ENCODE measurements around the gene LURAP1L.

LURAP1L gene

DNA sequence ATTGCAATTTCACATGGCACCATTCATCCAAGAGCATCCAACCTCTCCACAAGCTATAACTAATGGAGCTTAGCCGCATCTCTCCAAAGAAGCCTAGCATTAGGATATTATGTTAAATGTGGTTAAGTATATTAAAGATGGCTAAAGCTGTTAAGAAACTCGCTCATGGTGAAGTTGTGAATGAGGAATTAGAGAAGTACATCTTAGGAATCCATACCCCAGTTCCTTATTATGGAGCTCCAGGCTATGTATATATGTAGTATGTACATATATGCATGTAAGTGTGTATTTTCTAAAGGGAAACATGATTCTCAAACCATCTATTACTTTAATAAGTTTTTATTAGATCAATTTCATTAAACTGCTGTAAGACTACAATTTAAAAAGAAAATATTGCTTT, 26.4 kb downstream of the LURAP1L start (continued):
- TF ChIP-seq, protein P1, sequence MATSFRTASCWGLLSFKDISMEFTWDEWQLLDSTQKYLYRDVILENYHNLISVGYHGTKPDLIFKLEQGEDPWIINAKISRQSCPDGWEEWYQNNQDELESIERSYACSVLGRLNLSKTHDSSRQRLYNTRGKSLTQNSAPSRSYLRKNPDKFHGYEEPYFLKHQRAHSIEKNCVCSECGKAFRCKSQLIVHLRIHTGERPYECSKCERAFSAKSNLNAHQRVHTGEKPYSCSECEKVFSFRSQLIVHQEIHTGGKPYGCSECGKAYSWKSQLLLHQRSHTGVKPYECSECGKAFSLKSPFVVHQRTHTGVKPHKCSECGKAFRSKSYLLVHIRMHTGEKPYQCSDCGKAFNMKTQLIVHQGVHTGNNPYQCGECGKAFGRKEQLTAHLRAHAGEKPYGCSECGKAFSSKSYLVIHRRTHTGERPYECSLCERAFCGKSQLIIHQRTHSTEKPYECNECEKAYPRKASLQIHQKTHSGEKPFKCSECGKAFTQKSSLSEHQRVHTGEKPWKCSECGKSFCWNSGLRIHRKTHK (tag by site-specific recombination; IDR thresholded peaks at IDR 0.05), result no peak
- TF ChIP-seq SP3 (tag by site-specific recombination; IDR thresholded peaks at IDR 0.05), result no peak
- no peak for TF ChIP-seq ZNF146 (tag by site-specific recombination; IDR thresholded peaks at IDR 0.05)
- TF ChIP-seq, protein P2, sequence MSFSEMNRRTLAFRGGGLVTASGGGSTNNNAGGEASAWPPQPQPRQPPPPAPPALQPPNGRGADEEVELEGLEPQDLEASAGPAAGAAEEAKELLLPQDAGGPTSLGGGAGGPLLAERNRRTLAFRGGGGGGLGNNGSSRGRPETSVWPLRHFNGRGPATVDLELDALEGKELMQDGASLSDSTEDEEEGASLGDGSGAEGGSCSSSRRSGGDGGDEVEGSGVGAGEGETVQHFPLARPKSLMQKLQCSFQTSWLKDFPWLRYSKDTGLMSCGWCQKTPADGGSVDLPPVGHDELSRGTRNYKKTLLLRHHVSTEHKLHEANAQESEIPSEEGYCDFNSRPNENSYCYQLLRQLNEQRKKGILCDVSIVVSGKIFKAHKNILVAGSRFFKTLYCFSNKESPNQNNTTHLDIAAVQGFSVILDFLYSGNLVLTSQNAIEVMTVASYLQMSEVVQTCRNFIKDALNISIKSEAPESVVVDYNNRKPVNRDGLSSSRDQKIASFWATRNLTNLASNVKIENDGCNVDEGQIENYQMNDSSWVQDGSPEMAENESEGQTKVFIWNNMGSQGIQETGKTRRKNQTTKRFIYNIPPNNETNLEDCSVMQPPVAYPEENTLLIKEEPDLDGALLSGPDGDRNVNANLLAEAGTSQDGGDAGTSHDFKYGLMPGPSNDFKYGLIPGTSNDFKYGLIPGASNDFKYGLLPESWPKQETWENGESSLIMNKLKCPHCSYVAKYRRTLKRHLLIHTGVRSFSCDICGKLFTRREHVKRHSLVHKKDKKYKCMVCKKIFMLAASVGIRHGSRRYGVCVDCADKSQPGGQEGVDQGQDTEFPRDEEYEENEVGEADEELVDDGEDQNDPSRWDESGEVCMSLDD (tag by site-specific recombination; IDR thresholded peaks at IDR 0.05), result no peak
- TF ChIP-seq, protein P3, sequence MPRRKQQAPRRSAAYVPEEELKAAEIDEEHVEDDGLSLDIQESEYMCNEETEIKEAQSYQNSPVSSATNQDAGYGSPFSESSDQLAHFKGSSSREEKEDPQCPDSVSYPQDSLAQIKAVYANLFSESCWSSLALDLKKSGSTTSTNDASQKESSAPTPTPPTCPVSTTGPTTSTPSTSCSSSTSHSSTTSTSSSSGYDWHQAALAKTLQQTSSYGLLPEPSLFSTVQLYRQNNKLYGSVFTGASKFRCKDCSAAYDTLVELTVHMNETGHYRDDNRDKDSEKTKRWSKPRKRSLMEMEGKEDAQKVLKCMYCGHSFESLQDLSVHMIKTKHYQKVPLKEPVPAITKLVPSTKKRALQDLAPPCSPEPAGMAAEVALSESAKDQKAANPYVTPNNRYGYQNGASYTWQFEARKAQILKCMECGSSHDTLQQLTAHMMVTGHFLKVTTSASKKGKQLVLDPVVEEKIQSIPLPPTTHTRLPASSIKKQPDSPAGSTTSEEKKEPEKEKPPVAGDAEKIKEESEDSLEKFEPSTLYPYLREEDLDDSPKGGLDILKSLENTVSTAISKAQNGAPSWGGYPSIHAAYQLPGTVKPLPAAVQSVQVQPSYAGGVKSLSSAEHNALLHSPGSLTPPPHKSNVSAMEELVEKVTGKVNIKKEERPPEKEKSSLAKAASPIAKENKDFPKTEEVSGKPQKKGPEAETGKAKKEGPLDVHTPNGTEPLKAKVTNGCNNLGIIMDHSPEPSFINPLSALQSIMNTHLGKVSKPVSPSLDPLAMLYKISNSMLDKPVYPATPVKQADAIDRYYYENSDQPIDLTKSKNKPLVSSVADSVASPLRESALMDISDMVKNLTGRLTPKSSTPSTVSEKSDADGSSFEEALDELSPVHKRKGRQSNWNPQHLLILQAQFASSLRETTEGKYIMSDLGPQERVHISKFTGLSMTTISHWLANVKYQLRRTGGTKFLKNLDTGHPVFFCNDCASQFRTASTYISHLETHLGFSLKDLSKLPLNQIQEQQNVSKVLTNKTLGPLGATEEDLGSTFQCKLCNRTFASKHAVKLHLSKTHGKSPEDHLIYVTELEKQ (tag by site-specific recombination; IDR thresholded peaks at IDR 0.05; ENCODE audit: borderline replicate concordance), result no peak
- no peak for TF ChIP-seq ZNF23 (tag by site-specific recombination; IDR thresholded peaks at IDR 0.05; ENCODE audit: borderline replicate concordance)
- TF ChIP-seq ZNF404 (tag by site-specific recombination; IDR thresholded peaks at IDR 0.05), result no peak

DNA sequence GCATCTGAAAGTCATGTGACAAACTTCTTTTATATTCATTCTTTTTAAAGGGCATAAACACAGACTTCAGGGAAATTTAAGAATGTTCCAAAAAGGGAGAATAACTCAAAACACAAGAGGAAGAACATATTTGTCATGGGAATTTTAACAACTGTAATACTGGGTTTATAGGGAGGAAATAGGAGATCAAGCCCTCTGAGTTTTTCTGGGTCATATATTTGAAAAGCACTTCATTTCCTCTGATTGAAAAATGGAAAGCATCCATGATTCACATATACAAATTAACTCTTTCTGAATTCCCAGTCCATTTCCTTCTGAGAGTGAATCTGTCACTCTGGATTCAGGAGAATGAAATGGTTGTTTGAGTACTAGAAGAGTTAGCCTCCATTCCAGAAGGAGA, 26.8 kb downstream of the LURAP1L start:
- ChIA-PET CTCF (interaction anchor here (0.6 to 1.9 kb wide), 2 partner anchors 25 to 82 kb away, joined by 7 to 8 read pairs; no protein-coding TSS in a partner anchor), POLR2A (no interaction called here)
- no peak for TF ChIP-seq ZNF426 (tag by site-specific recombination; IDR thresholded peaks at IDR 0.05)
- no peak for TF ChIP-seq ZNF624 (tag by site-specific recombination; IDR thresholded peaks at IDR 0.05)
- TF ChIP-seq, protein P4, sequence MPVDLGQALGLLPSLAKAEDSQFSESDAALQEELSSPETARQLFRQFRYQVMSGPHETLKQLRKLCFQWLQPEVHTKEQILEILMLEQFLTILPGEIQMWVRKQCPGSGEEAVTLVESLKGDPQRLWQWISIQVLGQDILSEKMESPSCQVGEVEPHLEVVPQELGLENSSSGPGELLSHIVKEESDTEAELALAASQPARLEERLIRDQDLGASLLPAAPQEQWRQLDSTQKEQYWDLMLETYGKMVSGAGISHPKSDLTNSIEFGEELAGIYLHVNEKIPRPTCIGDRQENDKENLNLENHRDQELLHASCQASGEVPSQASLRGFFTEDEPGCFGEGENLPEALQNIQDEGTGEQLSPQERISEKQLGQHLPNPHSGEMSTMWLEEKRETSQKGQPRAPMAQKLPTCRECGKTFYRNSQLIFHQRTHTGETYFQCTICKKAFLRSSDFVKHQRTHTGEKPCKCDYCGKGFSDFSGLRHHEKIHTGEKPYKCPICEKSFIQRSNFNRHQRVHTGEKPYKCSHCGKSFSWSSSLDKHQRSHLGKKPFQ (tag by site-specific recombination; IDR thresholded peaks at IDR 0.05), result no peak
- TF ChIP-seq, protein P5, sequence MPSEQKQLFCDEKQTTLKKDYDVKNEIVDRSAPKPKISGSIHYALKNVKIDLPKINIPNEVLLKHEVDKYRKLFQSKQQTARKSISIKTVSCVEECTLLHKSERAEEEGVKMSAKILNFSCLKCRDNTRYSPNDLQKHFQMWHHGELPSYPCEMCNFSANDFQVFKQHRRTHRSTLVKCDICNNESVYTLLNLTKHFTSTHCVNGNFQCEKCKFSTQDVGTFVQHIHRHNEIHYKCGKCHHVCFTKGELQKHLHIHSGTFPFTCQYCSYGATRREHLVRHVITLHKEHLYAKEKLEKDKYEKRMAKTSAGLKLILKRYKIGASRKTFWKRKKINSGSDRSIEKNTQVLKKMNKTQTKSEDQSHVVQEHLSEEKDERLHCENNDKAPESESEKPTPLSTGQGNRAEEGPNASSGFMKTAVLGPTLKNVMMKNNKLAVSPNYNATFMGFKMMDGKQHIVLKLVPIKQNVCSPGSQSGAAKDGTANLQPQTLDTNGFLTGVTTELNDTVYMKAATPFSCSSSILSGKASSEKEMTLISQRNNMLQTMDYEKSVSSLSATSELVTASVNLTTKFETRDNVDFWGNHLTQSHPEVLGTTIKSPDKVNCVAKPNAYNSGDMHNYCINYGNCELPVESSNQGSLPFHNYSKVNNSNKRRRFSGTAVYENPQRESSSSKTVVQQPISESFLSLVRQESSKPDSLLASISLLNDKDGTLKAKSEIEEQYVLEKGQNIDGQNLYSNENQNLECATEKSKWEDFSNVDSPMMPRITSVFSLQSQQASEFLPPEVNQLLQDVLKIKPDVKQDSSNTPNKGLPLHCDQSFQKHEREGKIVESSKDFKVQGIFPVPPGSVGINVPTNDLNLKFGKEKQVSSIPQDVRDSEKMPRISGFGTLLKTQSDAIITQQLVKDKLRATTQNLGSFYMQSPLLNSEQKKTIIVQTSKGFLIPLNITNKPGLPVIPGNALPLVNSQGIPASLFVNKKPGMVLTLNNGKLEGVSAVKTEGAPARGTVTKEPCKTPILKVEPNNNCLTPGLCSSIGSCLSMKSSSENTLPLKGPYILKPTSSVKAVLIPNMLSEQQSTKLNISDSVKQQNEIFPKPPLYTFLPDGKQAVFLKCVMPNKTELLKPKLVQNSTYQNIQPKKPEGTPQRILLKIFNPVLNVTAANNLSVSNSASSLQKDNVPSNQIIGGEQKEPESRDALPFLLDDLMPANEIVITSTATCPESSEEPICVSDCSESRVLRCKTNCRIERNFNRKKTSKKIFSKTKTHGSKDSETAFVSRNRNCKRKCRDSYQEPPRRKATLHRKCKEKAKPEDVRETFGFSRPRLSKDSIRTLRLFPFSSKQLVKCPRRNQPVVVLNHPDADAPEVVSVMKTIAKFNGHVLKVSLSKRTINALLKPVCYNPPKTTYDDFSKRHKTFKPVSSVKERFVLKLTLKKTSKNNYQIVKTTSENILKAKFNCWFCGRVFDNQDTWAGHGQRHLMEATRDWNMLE (tag by site-specific recombination; conservative IDR thresholded peaks at IDR 0.05; ENCODE audit: low read depth), result no peak
- no peak for TF ChIP-seq ZBTB48 (tag by site-specific recombination; IDR thresholded peaks at IDR 0.05)
- TF ChIP-seq, protein P6, sequence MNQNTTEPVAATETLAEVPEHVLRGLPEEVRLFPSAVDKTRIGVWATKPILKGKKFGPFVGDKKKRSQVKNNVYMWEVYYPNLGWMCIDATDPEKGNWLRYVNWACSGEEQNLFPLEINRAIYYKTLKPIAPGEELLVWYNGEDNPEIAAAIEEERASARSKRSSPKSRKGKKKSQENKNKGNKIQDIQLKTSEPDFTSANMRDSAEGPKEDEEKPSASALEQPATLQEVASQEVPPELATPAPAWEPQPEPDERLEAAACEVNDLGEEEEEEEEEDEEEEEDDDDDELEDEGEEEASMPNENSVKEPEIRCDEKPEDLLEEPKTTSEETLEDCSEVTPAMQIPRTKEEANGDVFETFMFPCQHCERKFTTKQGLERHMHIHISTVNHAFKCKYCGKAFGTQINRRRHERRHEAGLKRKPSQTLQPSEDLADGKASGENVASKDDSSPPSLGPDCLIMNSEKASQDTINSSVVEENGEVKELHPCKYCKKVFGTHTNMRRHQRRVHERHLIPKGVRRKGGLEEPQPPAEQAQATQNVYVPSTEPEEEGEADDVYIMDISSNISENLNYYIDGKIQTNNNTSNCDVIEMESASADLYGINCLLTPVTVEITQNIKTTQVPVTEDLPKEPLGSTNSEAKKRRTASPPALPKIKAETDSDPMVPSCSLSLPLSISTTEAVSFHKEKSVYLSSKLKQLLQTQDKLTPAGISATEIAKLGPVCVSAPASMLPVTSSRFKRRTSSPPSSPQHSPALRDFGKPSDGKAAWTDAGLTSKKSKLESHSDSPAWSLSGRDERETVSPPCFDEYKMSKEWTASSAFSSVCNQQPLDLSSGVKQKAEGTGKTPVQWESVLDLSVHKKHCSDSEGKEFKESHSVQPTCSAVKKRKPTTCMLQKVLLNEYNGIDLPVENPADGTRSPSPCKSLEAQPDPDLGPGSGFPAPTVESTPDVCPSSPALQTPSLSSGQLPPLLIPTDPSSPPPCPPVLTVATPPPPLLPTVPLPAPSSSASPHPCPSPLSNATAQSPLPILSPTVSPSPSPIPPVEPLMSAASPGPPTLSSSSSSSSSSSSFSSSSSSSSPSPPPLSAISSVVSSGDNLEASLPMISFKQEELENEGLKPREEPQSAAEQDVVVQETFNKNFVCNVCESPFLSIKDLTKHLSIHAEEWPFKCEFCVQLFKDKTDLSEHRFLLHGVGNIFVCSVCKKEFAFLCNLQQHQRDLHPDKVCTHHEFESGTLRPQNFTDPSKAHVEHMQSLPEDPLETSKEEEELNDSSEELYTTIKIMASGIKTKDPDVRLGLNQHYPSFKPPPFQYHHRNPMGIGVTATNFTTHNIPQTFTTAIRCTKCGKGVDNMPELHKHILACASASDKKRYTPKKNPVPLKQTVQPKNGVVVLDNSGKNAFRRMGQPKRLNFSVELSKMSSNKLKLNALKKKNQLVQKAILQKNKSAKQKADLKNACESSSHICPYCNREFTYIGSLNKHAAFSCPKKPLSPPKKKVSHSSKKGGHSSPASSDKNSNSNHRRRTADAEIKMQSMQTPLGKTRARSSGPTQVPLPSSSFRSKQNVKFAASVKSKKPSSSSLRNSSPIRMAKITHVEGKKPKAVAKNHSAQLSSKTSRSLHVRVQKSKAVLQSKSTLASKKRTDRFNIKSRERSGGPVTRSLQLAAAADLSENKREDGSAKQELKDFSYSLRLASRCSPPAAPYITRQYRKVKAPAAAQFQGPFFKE (tag by site-specific recombination; IDR thresholded peaks at IDR 0.05; ENCODE audit: borderline replicate concordance), result no peak
- TF ChIP-seq ZNF133 (tag by site-specific recombination; IDR thresholded peaks at IDR 0.05), result no peak
- TF ChIP-seq YY2 (tag by site-specific recombination; IDR thresholded peaks at IDR 0.05), result no peak
- no peak for TF ChIP-seq ZNF302 (tag by site-specific recombination; IDR thresholded peaks at IDR 0.05; ENCODE audit: low read depth)

More for the DNA sequence above, 26.8 kb downstream of the LURAP1L start:
- H3K36me3 ChIP-seq (ENCODE audit: control insufficient read depth in 2 of 2, insufficient read depth in 1 of 2, low read length in 2 of 2), result no peaks in the 10 kb centered on the region
- no peak overlapping the region for H3K27ac ChIP-seq (ENCODE audit: extremely low read depth, low read depth, low read length)
- H3K4me3 ChIP-seq (ENCODE audit: low read depth, low read length), result no peak overlapping the region
- no peaks in the 10 kb centered on the region for H3K4me1 ChIP-seq (ENCODE audit: control insufficient read depth, insufficient read depth, low read length)
- no peaks in the 10 kb centered on the region for H3K9me3 ChIP-seq (ENCODE audit: control insufficient read depth, insufficient read depth, low read depth, low read length)
